AG04449 (cell line): Measurements from ENCODE around the gene TANC1.
A peak's percentile ranks its signal among the peaks of the same experiment; 100 is the strongest.

Experiments used
- CTCF ChIA-PET: fragments of 350-600 bp; formaldehyde crosslinking; extraction: SDS; loops from one replicate; lab custom pipeline; 2021; ENCODE audit warnings: antibody characterized with exemption; lab: Yijun Ruan, JAX
- POLR2A ChIA-PET: fragments of 400-600, 350-600 bp; formaldehyde crosslinking; extraction: SDS; loops from one replicate; lab custom pipeline; 2020; ENCODE audit warnings: antibody characterized with exemption, inconsistent platforms; lab: Yijun Ruan, JAX
- DNase-seq: peaks from one replicate; pipeline ENCODE4 v3.0.0-alpha.2; 2010; ENCODE audit warnings: low read depth, low spot score
- H3K4me3 ChIP-seq: 2 replicates; pipeline ENCODE4 v1.5.1; 2011; ENCODE audit warnings: low read depth, mild to moderate bottlenecking, control low read depth, low read length
- TF ChIP-seq, protein P1 (sequence below): IDR thresholded peaks from one replicate; pipeline ENCODE4 v1.5.1; 2011; ENCODE audit warnings: mild to moderate bottlenecking, moderate library complexity, low read length, control low read depth, inconsistent platforms; ENCODE audit not compliant: insufficient read depth; ENCODE audit errors: missing control alignments

The TANC1 gene

DNA sequence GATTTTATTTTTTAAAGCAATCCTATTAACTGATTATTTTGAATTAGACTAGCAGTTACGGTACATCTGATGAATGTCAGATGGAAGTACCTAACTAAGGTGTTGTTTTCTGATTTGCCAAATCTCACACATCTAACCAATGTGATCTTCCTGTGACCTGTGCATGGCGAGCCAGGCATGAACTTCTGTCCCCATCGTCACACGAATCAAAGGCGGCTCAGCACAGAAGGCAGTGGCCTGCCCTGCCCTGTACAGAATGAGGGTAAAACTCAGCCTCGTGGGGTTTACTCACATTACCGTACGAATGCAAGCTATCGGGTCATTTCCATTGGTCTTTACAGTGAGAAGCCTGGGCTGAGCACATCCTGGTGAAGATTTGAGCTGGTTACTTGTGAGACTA lies 230.8 kb downstream of the TANC1 start:
- POLR2A ChIA-PET, result interaction anchor here (1.3 kb wide), 1 partner anchor 88 kb away, joined by 3 read pairs; no protein-coding TSS in a partner anchor
- CTCF ChIA-PET, result interaction anchor here (1.4 to 2.2 kb wide), 4 partner anchors 12 to 44 kb away, joined by 3 to 8 read pairs (median 6); no protein-coding TSS in a partner anchor
- no peak overlapping the region for H3K4me3 ChIP-seq
- TF ChIP-seq, protein P1, sequence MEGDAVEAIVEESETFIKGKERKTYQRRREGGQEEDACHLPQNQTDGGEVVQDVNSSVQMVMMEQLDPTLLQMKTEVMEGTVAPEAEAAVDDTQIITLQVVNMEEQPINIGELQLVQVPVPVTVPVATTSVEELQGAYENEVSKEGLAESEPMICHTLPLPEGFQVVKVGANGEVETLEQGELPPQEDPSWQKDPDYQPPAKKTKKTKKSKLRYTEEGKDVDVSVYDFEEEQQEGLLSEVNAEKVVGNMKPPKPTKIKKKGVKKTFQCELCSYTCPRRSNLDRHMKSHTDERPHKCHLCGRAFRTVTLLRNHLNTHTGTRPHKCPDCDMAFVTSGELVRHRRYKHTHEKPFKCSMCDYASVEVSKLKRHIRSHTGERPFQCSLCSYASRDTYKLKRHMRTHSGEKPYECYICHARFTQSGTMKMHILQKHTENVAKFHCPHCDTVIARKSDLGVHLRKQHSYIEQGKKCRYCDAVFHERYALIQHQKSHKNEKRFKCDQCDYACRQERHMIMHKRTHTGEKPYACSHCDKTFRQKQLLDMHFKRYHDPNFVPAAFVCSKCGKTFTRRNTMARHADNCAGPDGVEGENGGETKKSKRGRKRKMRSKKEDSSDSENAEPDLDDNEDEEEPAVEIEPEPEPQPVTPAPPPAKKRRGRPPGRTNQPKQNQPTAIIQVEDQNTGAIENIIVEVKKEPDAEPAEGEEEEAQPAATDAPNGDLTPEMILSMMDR, result no peak
- no peak for DNase-seq

DNA sequence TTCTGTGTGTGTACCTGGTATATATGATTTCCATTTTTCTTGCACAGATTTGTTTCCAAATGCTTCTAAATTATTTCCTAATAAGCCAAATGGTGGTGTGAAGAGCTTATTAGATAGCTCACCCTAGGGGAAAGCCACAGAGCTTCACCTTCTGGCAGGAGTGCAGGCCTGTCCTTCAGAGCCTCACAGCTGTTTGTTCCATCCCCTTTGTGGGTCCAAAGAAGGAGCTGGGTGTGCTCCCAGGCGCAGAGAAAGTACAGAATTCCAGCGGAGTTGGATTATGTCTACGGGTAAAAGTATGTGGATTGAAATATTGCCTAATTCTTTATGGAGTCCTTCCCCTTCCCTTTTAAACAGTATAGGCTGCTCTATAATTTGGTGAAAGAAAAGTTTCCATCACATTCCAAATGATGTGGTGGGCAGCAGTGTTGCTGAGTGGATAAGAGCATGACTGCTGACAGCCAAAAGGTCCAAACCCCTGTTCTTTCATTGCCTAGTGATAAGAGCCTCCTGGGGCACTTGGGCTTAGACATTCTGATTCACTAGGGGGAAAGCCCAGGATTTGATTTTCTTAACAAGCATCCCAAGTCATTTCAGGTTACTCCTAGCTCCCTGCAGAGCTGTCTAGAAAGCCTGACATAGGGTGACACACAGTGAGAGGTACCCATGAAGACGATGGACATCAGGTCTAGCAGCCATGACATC lies 231.5 kb downstream of the TANC1 start:
- ChIA-PET CTCF (interaction anchor here (0.7 to 2.2 kb wide), 6 partner anchors 11 to 81 kb away, joined by 3 to 8 read pairs (median 5); no protein-coding TSS in a partner anchor), POLR2A (interaction anchor here (1.3 kb wide), 1 partner anchor 87 kb away, joined by 3 read pairs; no protein-coding TSS in a partner anchor)
- TF ChIP-seq, protein P1, result no peak
- DNase-seq, result no peak
- H3K4me3 ChIP-seq, result no peak overlapping the region

DNA sequence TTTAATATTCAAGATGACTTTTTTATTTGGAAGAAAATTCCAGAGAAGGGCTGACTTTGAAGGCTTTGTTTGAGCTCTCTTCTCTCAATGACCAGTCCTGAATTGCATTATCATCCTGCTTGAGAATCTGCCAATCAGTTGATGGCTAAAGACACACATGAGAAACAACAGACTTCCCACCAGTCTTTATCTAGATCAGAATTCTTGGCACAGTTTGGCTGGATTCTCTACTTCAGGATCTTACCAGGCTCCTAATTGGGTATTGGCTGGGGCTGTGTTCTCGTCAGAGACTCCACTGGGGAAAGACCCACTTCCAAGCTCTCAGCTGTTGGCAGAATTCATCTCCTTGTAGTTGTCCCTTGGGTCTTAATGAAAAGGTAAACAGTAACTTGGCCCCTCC lies 232.1 kb downstream of the TANC1 start:
- H3K4me3 ChIP-seq, result no peak overlapping the region
- TF ChIP-seq, protein P1, result no peak
- CTCF ChIA-PET, result interaction anchor here (0.7 to 2.2 kb wide), 7 partner anchors 9 to 81 kb away, joined by 3 to 8 read pairs (median 4); no protein-coding TSS in a partner anchor
- POLR2A ChIA-PET, result interaction anchor here (1.3 kb wide), 1 partner anchor 87 kb away, joined by 3 read pairs; no protein-coding TSS in a partner anchor
- no peak for DNase-seq

DNA sequence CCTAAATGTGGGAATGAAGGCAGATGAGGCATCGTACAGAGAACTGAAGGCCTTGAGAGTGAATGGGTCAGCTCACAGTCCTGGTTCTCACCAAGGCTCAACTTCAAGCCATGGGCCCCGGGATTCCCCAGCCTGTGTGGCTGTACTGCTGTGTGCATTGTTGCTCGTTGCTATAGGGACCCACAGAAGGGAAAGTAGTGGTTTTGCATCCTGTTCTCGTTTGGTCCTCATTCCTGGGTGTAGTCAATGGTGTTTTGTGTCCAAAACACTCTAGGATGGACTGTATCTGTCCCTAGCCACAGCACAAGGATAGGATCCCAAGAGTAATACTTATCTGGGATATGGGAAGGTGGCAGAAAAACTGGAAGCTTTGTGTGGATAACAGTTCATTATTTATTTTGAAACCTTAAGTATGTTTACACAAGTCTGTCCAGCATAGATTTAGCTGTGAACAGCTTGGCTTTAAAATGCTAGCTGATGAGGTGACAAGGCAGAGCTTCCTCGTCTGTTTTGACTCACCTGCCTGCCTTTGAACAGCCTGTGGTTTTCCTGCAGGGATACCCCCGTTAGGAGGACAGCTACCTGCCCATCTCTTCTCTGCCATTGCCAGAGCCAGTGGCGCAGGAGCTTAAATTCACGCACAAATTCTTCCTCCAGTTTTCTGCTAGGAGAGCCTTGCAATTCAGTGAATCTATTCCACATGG lies 233.1 kb downstream of the TANC1 start:
- ChIA-PET CTCF (interaction anchor here (0.8 to 2.2 kb wide), 4 partner anchors 10 to 517 kb away, joined by 3 to 6 read pairs (median 4); no protein-coding TSS in a partner anchor), POLR2A (no interaction called here)
- peak; percentile 36 for DNase-seq
- no peak overlapping the region for H3K4me3 ChIP-seq
- TF ChIP-seq, protein P1, result no peak

DNA sequence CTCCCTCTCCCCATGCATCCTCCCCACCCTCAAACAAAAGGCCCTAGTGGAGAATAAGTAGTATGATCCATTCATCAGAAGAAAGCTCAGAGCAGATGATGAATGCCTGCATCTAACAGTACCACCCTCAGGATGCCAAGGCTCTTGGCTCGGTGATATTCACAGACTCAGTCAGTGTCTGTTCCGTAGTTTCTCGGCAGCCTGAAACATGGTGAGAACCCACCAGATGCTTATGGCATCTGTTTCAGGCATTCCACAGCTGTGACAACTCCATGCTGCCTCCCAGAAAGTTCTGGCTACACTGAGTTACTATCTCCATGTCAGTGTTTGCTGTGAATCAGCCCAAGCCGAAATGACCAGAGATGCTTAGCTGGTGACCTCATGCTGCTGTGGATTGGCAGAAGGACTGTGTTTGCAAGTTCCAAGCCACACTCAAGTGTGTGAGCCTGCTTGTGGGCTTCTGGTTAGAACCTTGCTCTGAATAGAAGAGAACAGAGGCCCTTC lies 234.2 kb downstream of the TANC1 start:
- peak; percentile 99 for DNase-seq
- H3K4me3 ChIP-seq, result no peak overlapping the region
- POLR2A ChIA-PET, result interaction anchor here (0.6 to 1.1 kb wide), 2 partner anchors 176 to 234 kb away, joined by 3 read pairs; partner anchors contain the start of gene TANC1
- TF ChIP-seq, protein P1, result peak; percentile 5
- CTCF ChIA-PET, result interaction anchor here (1.5 to 2.1 kb wide), 2 partner anchors 84 to 516 kb away, joined by 3 to 5 read pairs; no protein-coding TSS in a partner anchor
